ENCODE measurements around the gene PCSK2.
A peak's percentile ranks its signal among the peaks of the same experiment; 100 is the strongest.

PCSK2 gene

GRCh38 chr20:17530716-17531664, 304.1 kb downstream of the PCSK2 start, which contains the start of gene BFSP1:
TSS of gene BFSP1 (minus strand) at chr20:17531379. CDS start at chr20:17531329, 50 bp downstream.
- H3K36me3 ChIP-seq (ENCODE audit: insufficient read depth, low read length), result no peaks in the 10 kb centered on the region
- no peaks in the 10 kb centered on the region for H3K27me3 ChIP-seq (ENCODE audit: insufficient read depth, low read length)
- peak within 1 kb of the TSS; percentile 70 for H2AFZ ChIP-seq (ENCODE audit: low read length, unreplicated experiment)
- peaks cover 5% of the 10 kb centered on the region for H3K4me1 ChIP-seq (ENCODE audit: control insufficient read depth, insufficient read depth, low read length, unreplicated experiment)
- peak within 1 kb of the TSS; percentile 73 for H3K4me3 ChIP-seq (ENCODE audit: low read depth, low read length)
- H3K79me2 ChIP-seq (ENCODE audit: control insufficient read depth, insufficient read depth, low read length, unreplicated experiment), result no peaks in the 10 kb centered on the region
- H3K27ac ChIP-seq (ENCODE audit: low read depth, low read length), result 0 out of 2 replicates have a peak within 1 kb of the TSS, but pooled peaks have one; percentile 4

GRCh38 chr20:17531665-17532025, 304.8 kb downstream of the PCSK2 start:
- peak overlapping the region; percentile 73 for H3K4me3 ChIP-seq (ENCODE audit: low read depth, low read length)
- H3K36me3 ChIP-seq (ENCODE audit: insufficient read depth, low read length), result no peaks in the 10 kb centered on the region
- H3K27me3 ChIP-seq (ENCODE audit: insufficient read depth, low read length), result no peaks in the 10 kb centered on the region
- H3K27ac ChIP-seq (ENCODE audit: low read depth, low read length), result no peak overlapping the region
- H2AFZ ChIP-seq (ENCODE audit: low read length, unreplicated experiment), result peak overlapping the region; percentile 39
- peaks cover 5% of the 10 kb centered on the region for H3K4me1 ChIP-seq (ENCODE audit: control insufficient read depth, insufficient read depth, low read length, unreplicated experiment)
- H3K79me2 ChIP-seq (ENCODE audit: control insufficient read depth, insufficient read depth, low read length, unreplicated experiment), result no peaks in the 10 kb centered on the region

- Histone ChIP-seq H3K27ac (ENCODE audit: low read depth, low read length) (no peak overlapping the region), H3K79me2 (ENCODE audit: control insufficient read depth, insufficient read depth, low read length, unreplicated experiment) (no peaks in the 10 kb centered on the region), H3K4me3 (ENCODE audit: low read depth, low read length) (no peak overlapping the region), H3K4me1 (ENCODE audit: control insufficient read depth, insufficient read depth, low read length, unreplicated experiment) (peaks cover 5% of the 10 kb centered on the region), H2AFZ (ENCODE audit: low read length, unreplicated experiment) (no peak overlapping the region), H3K27me3 (ENCODE audit: insufficient read depth, low read length) (no peaks in the 10 kb centered on the region), H3K36me3 (ENCODE audit: insufficient read depth, low read length) (no peaks in the 10 kb centered on the region)
These were observed 306.6 kb downstream of the PCSK2 start for GRCh38 chr20:17533396-17533795.

GRCh38 chr20:17534077-17534476, 307.2 kb downstream of the PCSK2 start:
- Histone ChIP-seq H3K27me3 (ENCODE audit: insufficient read depth, low read length) (no peaks in the 10 kb centered on the region), H3K27ac (ENCODE audit: low read depth, low read length) (no peak overlapping the region), H2AFZ (ENCODE audit: low read length, unreplicated experiment) (no peak overlapping the region)

More at GRCh38 chr20:17534077-17534476, 307.2 kb downstream of the PCSK2 start:
- no peaks in the 10 kb centered on the region for H3K36me3 ChIP-seq (ENCODE audit: insufficient read depth, low read length)
- H3K79me2 ChIP-seq (ENCODE audit: control insufficient read depth, insufficient read depth, low read length, unreplicated experiment), result no peaks in the 10 kb centered on the region
- peaks cover 5% of the 10 kb centered on the region for H3K4me1 ChIP-seq (ENCODE audit: control insufficient read depth, insufficient read depth, low read length, unreplicated experiment)
- no peak overlapping the region for H3K4me3 ChIP-seq (ENCODE audit: low read depth, low read length)

Data from ACC112 (cell line).